Fibroblast of lung (primary cell): ENCODE data around the gene OVCA2.

Source experiments
- EZH2 ChIP-seq: IDR thresholded peaks from 2 replicates; pipeline ENCODE4 v1.5.1; 2012; ENCODE audit warnings: low read length, control low read depth, mild to moderate bottlenecking; ENCODE audit errors: missing control alignments
- TF ChIP-seq, protein P1 (sequence below), 2 donors: IDR thresholded peaks in 1 of 2; conservative IDR thresholded peaks in 1 of 2; 1 replicate in 1 of 2; 2 replicates in 1 of 2; pipeline ENCODE4 v1.5.1; 2011 to 2012; ENCODE audit warnings: low read length in 2 of 2, control low read depth in 1 of 2, inconsistent platforms in 1 of 2, low read depth in 1 of 2, mild to moderate bottlenecking in 1 of 2

DNA sequence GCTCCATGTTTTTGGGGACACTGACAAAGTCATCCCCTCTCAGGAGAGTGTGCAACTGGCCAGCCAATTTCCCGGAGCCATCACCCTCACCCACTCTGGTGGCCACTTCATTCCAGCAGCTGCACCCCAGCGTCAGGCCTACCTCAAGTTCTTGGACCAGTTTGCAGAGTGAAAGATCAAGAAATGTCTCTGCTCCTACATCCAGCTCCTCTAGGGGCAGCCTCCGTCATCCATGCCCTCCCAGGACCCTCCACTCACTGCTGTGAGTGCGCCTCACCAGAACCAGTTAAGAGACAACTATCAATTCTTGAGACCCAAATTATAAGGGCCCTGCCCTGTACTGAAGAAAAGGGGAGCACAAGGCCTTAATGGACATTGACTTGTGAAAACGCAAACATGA is 1.1 kb downstream of the OVCA2 start:
- no peak for TF ChIP-seq EZH2
- TF ChIP-seq, protein P1, sequence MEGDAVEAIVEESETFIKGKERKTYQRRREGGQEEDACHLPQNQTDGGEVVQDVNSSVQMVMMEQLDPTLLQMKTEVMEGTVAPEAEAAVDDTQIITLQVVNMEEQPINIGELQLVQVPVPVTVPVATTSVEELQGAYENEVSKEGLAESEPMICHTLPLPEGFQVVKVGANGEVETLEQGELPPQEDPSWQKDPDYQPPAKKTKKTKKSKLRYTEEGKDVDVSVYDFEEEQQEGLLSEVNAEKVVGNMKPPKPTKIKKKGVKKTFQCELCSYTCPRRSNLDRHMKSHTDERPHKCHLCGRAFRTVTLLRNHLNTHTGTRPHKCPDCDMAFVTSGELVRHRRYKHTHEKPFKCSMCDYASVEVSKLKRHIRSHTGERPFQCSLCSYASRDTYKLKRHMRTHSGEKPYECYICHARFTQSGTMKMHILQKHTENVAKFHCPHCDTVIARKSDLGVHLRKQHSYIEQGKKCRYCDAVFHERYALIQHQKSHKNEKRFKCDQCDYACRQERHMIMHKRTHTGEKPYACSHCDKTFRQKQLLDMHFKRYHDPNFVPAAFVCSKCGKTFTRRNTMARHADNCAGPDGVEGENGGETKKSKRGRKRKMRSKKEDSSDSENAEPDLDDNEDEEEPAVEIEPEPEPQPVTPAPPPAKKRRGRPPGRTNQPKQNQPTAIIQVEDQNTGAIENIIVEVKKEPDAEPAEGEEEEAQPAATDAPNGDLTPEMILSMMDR (conservative IDR thresholded peaks at IDR 0.05 in 1 of 2, IDR thresholded peaks at IDR 0.05 in 1 of 2; ENCODE audit: low read depth in 1 of 2, low read length in 2 of 2), result no peak
